H1 (cell line): ENCODE results near the gene OR2T5.
"Not testable (repeated sequence)": the region's sequence is repeated elsewhere in the genome, so short reads cannot be mapped to it uniquely, and the experiment has no call there.

Experiments used
- CREB1 ChIP-seq: IDR thresholded peaks from 2 replicates; pipeline ENCODE4 v1.6.1; 2012; ENCODE audit warnings: inconsistent platforms
- EP300 ChIP-seq, 2 experiments: IDR thresholded peaks; 1 replicate in 1 of 2; 2 replicates in 1 of 2; pipeline ENCODE4 v1.6.1; 2011 to 2012; ENCODE audit warnings: low read depth in 2 of 2, low read length in 2 of 2, mild to moderate bottlenecking in 2 of 2, borderline replicate concordance in 1 of 2, inconsistent platforms in 1 of 2, moderate library complexity in 1 of 2
- EZH2 ChIP-seq: fragments of 200-600 bp; sonication (generic); IDR thresholded peaks from 2 replicates; pipeline ENCODE4 v1.7.1; 2012; ENCODE audit warnings: low read depth, mild to moderate bottlenecking, moderate library complexity, low read length, inconsistent platforms; ENCODE audit not compliant: severe bottlenecking
- GTF2F1 ChIP-seq: IDR thresholded peaks from 2 replicates; pipeline ENCODE4 v1.6.1; 2012; ENCODE audit warnings: low read depth, low read length, improper control_type of control experiment, borderline replicate concordance
- MAFK ChIP-seq: IDR thresholded peaks from 2 replicates; pipeline ENCODE4 v1.6.1; 2012; ENCODE audit warnings: low read depth, mild to moderate bottlenecking, improper control_type of control experiment, low read length
- NANOG ChIP-seq: IDR thresholded peaks from 2 replicates; pipeline ENCODE4 v1.6.1; 2011; ENCODE audit warnings: low read length, low read depth, mild to moderate bottlenecking, inconsistent platforms; ENCODE audit not compliant: insufficient read depth, poor library complexity, severe bottlenecking
- POLR2A ChIP-seq, 2 experiments: IDR thresholded peaks; 1 replicate in 1 of 2; 2 replicates in 1 of 2; pipeline ENCODE4 v1.6.1; 2011; ENCODE audit warnings: low read depth in 2 of 2, low read length in 2 of 2, mild to moderate bottlenecking in 2 of 2; ENCODE audit errors: control extremely low read depth in 1 of 2
- SIX5 ChIP-seq: IDR thresholded peaks from 2 replicates; pipeline ENCODE4 v1.6.1; 2011; ENCODE audit warnings: mild to moderate bottlenecking, low read depth, low read length
- SP4 ChIP-seq: IDR thresholded peaks from 2 replicates; pipeline ENCODE4 v1.6.1; 2012; ENCODE audit warnings: low read length, inconsistent platforms
- SRF ChIP-seq: IDR thresholded peaks from 2 replicates; pipeline ENCODE4 v1.6.1; 2011; ENCODE audit warnings: mild to moderate bottlenecking, low read depth, low read length, moderate library complexity
- TCF12 ChIP-seq: IDR thresholded peaks from 2 replicates; pipeline ENCODE4 v1.6.1; 2011; ENCODE audit warnings: low read depth, mild to moderate bottlenecking, low read length
- YY1 ChIP-seq: IDR thresholded peaks from 2 replicates; pipeline ENCODE4 v1.6.1; 2011; ENCODE audit warnings: low read depth, mild to moderate bottlenecking, low read length
- TF ChIP-seq, protein P1 (sequence below), 3 experiments: IDR thresholded peaks; 1 replicate in 2 of 3; 2 replicates in 1 of 3; pipeline versions ENCODE4 v1.5.1 to v1.6.1; 2011; ENCODE audit warnings: low read length in 3 of 3, mild to moderate bottlenecking in 3 of 3, inconsistent platforms in 2 of 3, low read depth in 1 of 3, moderate library complexity in 1 of 3; ENCODE audit not compliant: insufficient read depth in 1 of 3; ENCODE audit errors: control extremely low read depth in 1 of 3
- TF ChIP-seq, protein P2 (sequence below): IDR thresholded peaks from 2 replicates; pipeline ENCODE4 v1.6.1; 2011; ENCODE audit warnings: low read depth, mild to moderate bottlenecking, low read length; ENCODE audit not compliant: insufficient read depth

DNA sequence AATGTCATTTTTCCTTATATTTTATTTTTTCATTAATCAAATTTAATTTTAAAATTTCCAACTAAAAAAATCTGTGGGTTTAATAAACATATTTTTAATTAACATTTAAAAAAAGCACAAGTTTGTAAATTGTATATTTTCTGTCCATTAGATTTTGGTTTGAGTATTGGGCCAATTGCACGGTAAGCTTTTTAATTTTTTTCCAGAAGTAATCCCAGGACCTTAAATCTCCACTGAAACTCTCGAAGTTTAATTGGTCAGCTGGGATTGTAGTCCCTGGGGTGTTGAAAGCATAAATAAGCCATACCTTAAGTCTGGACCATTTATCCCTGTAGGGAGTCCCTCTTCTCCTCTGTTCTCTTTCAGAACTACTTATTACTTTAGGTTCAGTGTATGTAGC lies 19.4 kb downstream of the OR2T5 start, which contains the start of gene OR2G6:
- TF ChIP-seq, protein P1, sequence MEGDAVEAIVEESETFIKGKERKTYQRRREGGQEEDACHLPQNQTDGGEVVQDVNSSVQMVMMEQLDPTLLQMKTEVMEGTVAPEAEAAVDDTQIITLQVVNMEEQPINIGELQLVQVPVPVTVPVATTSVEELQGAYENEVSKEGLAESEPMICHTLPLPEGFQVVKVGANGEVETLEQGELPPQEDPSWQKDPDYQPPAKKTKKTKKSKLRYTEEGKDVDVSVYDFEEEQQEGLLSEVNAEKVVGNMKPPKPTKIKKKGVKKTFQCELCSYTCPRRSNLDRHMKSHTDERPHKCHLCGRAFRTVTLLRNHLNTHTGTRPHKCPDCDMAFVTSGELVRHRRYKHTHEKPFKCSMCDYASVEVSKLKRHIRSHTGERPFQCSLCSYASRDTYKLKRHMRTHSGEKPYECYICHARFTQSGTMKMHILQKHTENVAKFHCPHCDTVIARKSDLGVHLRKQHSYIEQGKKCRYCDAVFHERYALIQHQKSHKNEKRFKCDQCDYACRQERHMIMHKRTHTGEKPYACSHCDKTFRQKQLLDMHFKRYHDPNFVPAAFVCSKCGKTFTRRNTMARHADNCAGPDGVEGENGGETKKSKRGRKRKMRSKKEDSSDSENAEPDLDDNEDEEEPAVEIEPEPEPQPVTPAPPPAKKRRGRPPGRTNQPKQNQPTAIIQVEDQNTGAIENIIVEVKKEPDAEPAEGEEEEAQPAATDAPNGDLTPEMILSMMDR (IDR thresholded peaks at IDR 0.05; ENCODE audit: control extremely low read depth in 1 of 3, insufficient read depth in 1 of 3, low read depth in 1 of 3, low read length in 3 of 3): not testable (repeated sequence)
- not testable (repeated sequence) for TF ChIP-seq POLR2A (IDR thresholded peaks at IDR 0.05; ENCODE audit: control extremely low read depth in 1 of 2, low read depth in 2 of 2, low read length in 2 of 2); EP300 (IDR thresholded peaks at IDR 0.05; ENCODE audit: borderline replicate concordance in 1 of 2, low read depth in 2 of 2, low read length in 2 of 2); EZH2; NANOG; CREB1; GTF2F1; SIX5; TCF12; SRF; SP4; YY1; MAFK
- TF ChIP-seq, protein P2, sequence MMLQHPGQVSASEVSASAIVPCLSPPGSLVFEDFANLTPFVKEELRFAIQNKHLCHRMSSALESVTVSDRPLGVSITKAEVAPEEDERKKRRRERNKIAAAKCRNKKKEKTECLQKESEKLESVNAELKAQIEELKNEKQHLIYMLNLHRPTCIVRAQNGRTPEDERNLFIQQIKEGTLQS: not testable (repeated sequence)
